Astrocyte of the hippocampus (primary cell): Measurements from ENCODE around the gene HOGA1.
A peak's percentile ranks its signal among the peaks of the same experiment; 100 is the strongest.
"Not testable (repeated sequence)": the region's sequence is repeated elsewhere in the genome, so short reads cannot be mapped to it uniquely, and the experiment has no call there.

Experiments
- DNase-seq: peaks from one replicate; pipeline ENCODE4 v3.0.0; 2011; ENCODE audit warnings: low read depth, low spot score

The HOGA1 gene

GRCh38 chr10:97647556-97647955, 63.4 kb downstream of the HOGA1 start:
- DNase-seq = no peak

GRCh38 chr10:97648562-97649404, 64.6 kb downstream of the HOGA1 start:
- peak; percentile 75 for DNase-seq

GRCh38 chr10:97649405-97649750, 65.2 kb downstream of the HOGA1 start:
- DNase-seq = not testable (repeated sequence)

GRCh38 chr10:97650726-97651125, 66.5 kb downstream of the HOGA1 start:
- DNase-seq = no peak

- no peak for DNase-seq
Observed at GRCh38 chr10:97651773-97652172, 67.6 kb downstream of the HOGA1 start.

- DNase-seq = no peak
Observed at GRCh38 chr10:97656777-97657176, 72.6 kb downstream of the HOGA1 start.

- DNase-seq = no peak
Observed at GRCh38 chr10:97659589-97659988, 75.4 kb downstream of the HOGA1 start.
